ENCODE data around the gene HMOX2.

DNA sequence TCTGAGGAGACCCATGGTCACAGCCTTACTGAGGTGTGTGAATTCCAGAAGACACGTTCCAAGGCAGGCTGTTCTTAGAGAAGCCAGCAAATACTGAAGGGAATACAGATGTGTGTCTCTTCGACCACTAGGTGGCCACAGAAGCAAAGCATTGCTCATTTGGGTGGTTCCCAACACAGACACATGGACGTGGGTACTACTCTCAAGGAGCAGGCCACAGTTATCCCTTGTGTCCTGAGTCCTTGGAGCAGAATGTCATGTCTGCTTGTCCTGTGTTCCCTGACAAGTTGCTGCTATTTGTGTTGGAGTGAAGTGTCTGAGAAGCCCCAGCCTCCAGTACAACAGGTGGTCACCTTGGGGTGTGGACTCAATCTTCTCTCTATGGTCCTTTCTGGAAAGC is 30.3 kb downstream of the HMOX2 start:
- no peak for TF ChIP-seq POLR2A (IDR thresholded peaks at IDR 0.05; ENCODE audit: low read depth, low read length)
- TF ChIP-seq TAF1 (IDR thresholded peaks at IDR 0.05; ENCODE audit: low read depth, low read length) = no peak
- TF ChIP-seq POLR2AphosphoS5 (IDR thresholded peaks at IDR 0.05; ENCODE audit: low read depth, low read length) = no peak
- no peak for TF ChIP-seq SPI1 (IDR thresholded peaks at IDR 0.05; ENCODE audit: low read depth, low read length)
- TF ChIP-seq PAX5 (IDR thresholded peaks at IDR 0.05; ENCODE audit: insufficient read depth, low read length, severe bottlenecking) = no peak
- TF ChIP-seq POU2F2 (IDR thresholded peaks at IDR 0.05; ENCODE audit: low read depth, low read length) = no peak
